ENCODE data around the gene IRAK2.
"Not testable (repeated sequence)": the region's sequence is repeated elsewhere in the genome, so short reads cannot be mapped to it uniquely, and the experiment has no call there.

IRAK2 gene, protein sequence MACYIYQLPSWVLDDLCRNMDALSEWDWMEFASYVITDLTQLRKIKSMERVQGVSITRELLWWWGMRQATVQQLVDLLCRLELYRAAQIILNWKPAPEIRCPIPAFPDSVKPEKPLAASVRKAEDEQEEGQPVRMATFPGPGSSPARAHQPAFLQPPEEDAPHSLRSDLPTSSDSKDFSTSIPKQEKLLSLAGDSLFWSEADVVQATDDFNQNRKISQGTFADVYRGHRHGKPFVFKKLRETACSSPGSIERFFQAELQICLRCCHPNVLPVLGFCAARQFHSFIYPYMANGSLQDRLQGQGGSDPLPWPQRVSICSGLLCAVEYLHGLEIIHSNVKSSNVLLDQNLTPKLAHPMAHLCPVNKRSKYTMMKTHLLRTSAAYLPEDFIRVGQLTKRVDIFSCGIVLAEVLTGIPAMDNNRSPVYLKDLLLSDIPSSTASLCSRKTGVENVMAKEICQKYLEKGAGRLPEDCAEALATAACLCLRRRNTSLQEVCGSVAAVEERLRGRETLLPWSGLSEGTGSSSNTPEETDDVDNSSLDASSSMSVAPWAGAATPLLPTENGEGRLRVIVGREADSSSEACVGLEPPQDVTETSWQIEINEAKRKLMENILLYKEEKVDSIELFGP

GRCh38 chr3:10164546-10165393, at the start of gene IRAK2:
IRAK2 (plus strand) TSS chr3:10164919; CDS start chr3:10164955, 36 bp downstream.
- peak; percentile 34 to 54 for DNase-seq (ENCODE audit: low read depth in 1 of 2, low spot score in 1 of 2)

DNA sequence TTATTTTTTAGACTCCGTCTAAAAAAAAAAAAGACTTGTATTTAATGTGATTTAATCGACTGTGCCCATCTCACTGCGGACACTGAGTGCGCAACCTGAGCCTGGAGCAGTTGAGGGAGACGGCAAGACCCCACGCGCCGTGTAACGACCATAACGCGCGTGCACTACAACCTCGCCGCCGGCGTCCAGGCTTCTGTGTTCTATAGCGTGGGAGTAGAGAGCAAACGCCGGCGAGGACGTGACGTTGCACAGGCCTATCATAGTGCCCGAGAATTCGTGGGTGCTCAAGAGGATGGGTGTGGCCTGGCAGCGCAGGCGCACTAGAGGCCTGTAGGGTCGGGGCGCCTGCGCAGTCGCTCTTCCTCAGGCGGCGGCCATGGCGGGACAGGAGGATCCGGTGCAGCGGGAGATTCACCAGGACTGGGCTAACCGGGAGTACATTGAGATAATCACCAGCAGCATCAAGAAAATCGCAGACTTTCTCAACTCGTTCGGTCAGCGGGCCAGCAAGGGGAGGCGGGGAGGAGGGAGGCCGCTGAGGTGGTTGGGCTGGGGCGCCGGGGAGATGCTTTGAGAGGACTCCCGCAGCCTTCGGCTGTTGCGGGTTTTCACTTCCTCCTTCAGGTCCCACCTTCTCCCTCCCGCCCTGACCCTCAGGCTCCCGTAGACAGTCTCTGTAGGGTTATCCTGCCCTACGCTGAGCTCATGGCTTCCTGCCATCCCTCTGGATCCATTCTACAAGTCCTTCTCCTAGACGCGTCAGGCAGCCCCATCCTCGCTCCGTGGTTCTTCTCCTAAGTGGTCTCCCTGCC, 49.2 kb upstream of the IRAK2 start, which contains the start of gene BRK1:
Gene BRK1 (plus strand): TSS at position 350 of the 812 bp plus-strand sequence. CDS start 27 bp downstream, at position 377.
- peak; percentile 83 to 84 for DNase-seq (ENCODE audit: low read depth in 1 of 2, low spot score in 1 of 2)

DNA sequence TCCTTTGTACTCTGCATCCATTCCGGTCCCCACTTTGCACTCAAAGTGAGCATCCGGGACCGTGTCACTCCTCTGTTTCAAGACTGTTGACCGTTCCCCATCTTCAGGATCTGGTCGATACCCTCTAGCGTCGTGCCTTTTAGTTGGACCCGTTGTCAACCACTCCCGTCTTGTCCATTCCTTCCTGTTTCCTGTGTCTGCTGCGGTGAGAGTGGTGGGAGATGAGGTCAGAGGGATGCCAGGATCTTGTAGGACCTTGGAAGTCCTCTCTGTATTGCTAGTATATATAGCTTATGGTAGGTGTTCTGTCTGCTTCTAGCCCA, 48.6 kb upstream of the IRAK2 start:
- no peak for DNase-seq (ENCODE audit: low read depth in 1 of 2, low spot score in 1 of 2)

- no peak for DNase-seq (ENCODE audit: low read depth in 1 of 2, low spot score in 1 of 2)
Observed at GRCh38 chr3:10116928-10117327, 47.8 kb upstream of the IRAK2 start.

GRCh38 chr3:10119376-10119775, 45.3 kb upstream of the IRAK2 start:
- DNase-seq (ENCODE audit: low read depth in 1 of 2, low spot score in 1 of 2) = no peak

DNA sequence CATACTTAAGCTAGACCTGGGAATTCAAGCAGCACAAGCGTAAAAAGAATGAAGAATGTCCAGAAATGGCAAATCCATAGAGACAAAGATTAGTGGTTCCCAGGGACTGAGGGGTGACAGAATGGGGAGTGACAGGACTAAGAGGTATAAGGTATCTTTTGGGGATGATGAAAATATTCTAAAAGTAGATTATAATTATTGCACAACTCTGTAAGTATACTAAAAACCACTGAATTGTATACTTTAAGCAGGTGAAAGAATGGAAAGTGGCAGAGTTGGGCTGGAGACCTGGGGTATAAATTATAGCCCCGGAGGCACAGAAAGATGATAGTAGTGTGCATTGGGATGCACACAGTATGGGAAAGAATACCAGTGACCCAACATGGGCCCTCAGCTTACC, 43.7 kb upstream of the IRAK2 start:
- no peak for DNase-seq (ENCODE audit: low read depth in 1 of 2, low spot score in 1 of 2)

GRCh38 chr3:10122724-10123123, 42.0 kb upstream of the IRAK2 start:
- DNase-seq (ENCODE audit: low read depth in 1 of 2, low spot score in 1 of 2) = no peak

DNA sequence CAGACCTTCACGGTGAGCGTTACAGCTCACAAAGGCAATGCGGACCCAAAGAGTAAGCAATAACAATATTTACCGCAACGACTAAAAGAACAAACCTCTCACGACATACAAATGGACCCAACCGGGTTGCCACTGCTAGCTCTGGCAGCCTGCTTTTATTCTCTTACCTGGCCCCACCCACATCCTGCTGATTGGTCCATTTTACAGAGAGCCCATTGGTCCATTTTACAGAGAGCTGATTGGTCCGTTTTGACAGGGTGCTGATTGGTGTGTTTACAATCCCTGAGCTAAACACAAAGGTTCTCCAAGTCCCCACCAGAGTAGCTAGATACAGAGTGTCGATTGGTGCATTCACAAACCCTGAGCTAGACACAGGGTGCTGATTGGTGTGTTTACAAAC, 28.8 kb upstream of the IRAK2 start:
- not testable (repeated sequence) for DNase-seq (ENCODE audit: low read depth in 1 of 2, low spot score in 1 of 2)

DNA sequence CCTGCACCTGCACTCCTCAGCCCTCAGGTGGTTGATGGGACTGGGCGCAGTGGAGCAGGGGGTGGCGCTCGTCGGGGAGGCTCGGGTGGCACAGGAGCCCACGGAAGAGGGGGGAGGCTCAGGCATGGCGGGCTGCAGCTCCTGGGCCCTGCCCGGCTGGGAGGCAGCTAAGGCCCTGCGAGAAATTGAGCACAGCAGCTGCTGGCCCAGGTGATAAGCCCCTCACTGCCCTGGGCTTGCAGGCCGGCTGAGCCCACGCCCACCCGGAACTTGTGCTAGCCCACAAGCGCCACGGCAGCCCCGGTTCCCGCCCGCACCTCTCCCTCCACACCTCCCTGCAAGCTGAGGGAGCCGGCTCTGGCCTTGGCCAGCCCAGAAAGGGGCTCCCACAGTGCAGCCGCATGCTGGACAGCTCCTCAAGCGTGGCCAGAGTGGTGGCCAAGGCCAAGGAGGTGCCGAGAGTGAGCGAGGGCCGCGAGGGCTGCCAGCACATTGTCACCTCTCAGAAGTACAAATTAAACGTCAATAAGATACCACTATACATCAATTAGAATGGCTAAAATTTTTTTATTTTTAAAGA, 28.2 kb upstream of the IRAK2 start:
- no peak for DNase-seq (ENCODE audit: low read depth in 1 of 2, low spot score in 1 of 2)

GRCh38 chr3:10137178-10137577, 27.5 kb upstream of the IRAK2 start:
- no peak for DNase-seq (ENCODE audit: low read depth in 1 of 2, low spot score in 1 of 2)

- DNase-seq (ENCODE audit: low read depth in 1 of 2, low spot score in 1 of 2) = no peak
Observed at GRCh38 chr3:10140996-10141546, 23.6 kb upstream of the IRAK2 start.

DNA sequence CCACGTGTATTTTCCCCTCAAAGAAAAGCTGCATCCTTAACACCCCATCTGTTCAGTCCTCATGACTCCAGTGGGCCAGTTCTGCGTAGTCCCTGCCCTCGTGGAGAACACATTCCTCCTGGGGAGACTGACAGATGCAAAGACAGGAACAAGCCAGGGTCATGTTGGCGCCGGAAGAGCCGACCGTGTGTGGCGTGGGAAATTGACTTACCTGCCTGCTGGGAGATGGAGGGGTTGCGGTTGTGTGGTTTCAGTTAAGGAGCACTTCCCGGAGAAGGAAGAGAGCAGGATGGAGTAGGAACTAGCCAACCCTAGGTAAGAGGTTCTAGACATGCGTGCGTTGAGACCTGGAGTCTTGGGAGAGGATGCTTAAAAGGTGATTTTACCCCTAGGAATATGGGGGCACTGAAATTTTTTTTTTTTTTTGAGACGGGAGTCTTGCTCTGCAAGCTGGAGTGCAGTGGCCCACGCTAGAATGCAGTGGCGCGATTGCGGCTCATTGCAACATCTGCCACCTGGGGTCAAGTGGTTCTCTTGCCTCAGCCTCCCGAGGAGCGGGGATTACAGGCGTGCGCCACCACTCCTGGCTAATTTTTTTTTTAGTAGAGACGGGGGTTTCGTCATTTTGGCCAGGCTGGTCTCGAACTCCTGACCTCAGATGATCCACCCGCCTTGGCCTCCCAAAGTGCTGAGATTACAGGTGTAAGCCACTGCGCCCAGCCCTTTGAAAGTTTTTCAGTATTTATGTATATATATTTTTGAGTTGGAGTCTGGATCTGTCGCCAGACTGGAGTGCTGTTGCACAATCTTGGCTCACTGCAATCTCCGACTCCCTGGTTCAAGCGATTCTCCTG, 21.8 kb upstream of the IRAK2 start:
- DNase-seq (ENCODE audit: low read depth in 1 of 2, low spot score in 1 of 2) = no peak

DNA sequence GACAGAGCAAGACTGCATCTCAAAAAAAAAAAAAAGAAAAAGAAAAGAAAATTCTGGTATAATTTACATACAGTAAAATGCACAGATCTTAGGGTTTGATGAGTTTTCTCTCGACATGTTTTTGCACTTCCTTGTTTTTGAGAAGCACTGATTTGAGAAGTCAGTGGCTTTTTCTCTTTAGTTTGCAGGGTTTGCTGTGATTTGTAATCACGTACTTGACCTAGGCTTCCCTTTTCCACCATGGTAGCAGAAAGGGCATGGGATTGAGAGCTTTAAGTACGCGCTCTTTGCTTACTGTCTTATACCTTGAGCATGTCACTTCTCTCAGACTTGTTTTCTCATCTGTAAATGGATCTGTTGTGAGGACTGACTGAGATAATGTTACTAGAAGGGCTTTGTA, 19.0 kb upstream of the IRAK2 start:
- no peak for DNase-seq (ENCODE audit: low read depth in 1 of 2, low spot score in 1 of 2)

DNA sequence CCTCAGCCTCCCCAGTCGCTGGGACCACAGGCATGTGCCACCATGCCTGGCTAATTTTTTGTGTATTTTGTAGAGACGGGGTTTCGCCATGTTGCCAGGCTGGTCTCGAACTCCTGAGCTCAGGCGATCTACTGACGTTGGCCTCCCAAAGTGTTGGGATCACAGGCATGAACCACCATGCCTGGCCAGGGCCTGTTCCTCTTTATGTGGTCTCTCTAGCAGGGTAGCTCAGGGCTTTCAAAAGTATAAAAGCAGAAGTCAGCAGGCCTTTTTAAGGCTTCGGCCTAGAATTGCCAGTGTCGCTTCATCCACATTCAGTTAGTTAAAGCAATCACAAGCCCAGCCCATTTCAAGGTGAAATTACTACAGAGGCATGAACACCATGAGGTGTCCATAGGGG, 15.5 kb upstream of the IRAK2 start:
- DNase-seq (ENCODE audit: low read depth in 1 of 2, low spot score in 1 of 2) = no peak

DNA sequence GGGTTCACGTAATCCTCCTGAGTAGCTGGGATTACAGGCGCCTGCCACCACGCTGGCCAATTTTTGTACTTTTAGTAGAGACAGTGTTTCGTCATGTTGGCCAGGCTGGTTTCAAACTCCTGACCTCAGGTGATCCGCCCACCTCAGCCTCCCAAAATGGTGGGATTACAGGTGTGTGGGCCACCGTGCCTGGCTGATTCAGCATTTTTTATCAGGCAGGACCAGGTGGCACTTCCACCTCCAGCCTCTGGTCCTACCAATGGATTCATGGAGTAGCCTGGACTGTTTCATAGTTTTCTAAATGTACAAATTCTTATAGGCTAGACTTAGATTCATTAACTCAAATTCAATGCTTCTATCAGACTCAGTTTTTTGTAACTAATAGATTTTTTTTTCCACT, 13.7 kb upstream of the IRAK2 start:
- DNase-seq (ENCODE audit: low read depth in 1 of 2, low spot score in 1 of 2) = no peak

DNA sequence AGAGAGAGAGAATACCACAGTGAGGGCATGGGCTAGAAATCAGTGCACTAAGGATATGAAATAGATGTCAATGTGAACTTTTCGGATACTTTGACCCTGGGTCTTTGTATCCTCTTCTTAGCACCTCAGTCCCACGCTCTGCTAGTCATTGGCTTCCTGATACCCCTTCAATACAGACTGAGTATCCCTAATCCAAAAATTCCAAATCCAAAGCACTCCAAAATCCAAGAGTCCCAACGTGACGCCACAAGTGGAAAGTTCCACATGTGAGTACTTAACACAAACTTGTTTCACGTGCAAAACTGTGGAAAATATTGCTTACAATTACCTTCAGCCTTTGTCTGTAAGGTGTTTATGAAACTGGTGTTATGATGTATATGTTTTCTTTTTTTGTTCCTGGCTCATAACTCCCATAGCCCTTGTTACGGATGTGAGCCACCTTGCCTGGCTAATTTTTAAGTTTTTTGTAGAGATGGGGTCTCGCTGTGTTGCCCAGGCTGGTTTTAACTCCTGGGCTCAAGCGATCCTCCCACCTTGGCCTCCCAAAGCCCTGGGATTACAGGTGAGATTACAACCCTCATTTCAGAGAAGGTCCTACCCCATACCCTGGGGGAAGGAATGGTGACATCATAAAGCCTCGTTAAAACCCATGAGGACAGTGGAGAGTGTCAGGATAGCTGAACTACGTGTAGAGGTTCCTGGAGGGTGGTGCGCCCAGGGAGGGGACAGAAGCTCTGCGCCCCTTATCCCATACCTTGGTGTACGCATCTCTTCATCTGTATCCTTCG, 10.2 kb upstream of the IRAK2 start:
- no peak for DNase-seq (ENCODE audit: low read depth in 1 of 2, low spot score in 1 of 2)

- DNase-seq (ENCODE audit: low read depth in 1 of 2, low spot score in 1 of 2) = no peak
Observed at GRCh38 chr3:10155123-10155472, 9.6 kb upstream of the IRAK2 start.

- no peak for DNase-seq (ENCODE audit: low read depth in 1 of 2, low spot score in 1 of 2)
Observed at GRCh38 chr3:10155658-10156057, 9.1 kb upstream of the IRAK2 start.

DNA sequence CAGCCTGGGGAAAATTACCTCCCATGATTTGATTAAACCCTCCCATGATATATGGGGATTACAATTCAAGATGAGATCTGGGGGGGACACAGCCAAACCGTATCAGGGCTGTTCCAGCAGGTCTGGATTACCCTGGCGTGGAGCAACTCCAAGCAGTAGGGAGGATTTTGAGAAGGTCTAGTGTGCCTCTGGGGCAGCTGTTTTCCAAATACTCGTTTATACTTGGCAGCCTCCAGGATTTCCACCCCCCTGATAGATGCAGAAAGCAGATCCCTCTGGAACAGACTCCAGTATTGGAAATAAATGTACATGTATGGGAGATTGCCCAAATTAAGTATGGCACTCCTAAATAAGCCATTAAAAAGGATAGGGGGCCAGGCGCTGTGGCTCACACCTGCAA, 7.7 kb upstream of the IRAK2 start:
- DNase-seq (ENCODE audit: low read depth in 1 of 2, low spot score in 1 of 2) = no peak

Data from stimulated activated CD4-positive, alpha-beta T cell treated with anti-CD3 and anti-CD28 coated beads, Interleukin-15, amount 100 ng/mL, for 1 hour (primary cell).